Inferior parietal cortex (tissue), 1 donor: ENCODE results near the gene KLHL20.
A peak's percentile ranks its signal among the peaks of the same experiment; 100 is the strongest.
"Not testable (repeated sequence)": the region's sequence is repeated elsewhere in the genome, so short reads cannot be mapped to it uniquely, and the experiment has no call there.

Source experiments
- DNase-seq: peaks from one replicate; pipeline ENCODE4 v3.0.0-alpha.2; 2016; ENCODE audit errors: extremely low spot score

The KLHL20 gene, protein sequence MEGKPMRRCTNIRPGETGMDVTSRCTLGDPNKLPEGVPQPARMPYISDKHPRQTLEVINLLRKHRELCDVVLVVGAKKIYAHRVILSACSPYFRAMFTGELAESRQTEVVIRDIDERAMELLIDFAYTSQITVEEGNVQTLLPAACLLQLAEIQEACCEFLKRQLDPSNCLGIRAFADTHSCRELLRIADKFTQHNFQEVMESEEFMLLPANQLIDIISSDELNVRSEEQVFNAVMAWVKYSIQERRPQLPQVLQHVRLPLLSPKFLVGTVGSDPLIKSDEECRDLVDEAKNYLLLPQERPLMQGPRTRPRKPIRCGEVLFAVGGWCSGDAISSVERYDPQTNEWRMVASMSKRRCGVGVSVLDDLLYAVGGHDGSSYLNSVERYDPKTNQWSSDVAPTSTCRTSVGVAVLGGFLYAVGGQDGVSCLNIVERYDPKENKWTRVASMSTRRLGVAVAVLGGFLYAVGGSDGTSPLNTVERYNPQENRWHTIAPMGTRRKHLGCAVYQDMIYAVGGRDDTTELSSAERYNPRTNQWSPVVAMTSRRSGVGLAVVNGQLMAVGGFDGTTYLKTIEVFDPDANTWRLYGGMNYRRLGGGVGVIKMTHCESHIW

DNA sequence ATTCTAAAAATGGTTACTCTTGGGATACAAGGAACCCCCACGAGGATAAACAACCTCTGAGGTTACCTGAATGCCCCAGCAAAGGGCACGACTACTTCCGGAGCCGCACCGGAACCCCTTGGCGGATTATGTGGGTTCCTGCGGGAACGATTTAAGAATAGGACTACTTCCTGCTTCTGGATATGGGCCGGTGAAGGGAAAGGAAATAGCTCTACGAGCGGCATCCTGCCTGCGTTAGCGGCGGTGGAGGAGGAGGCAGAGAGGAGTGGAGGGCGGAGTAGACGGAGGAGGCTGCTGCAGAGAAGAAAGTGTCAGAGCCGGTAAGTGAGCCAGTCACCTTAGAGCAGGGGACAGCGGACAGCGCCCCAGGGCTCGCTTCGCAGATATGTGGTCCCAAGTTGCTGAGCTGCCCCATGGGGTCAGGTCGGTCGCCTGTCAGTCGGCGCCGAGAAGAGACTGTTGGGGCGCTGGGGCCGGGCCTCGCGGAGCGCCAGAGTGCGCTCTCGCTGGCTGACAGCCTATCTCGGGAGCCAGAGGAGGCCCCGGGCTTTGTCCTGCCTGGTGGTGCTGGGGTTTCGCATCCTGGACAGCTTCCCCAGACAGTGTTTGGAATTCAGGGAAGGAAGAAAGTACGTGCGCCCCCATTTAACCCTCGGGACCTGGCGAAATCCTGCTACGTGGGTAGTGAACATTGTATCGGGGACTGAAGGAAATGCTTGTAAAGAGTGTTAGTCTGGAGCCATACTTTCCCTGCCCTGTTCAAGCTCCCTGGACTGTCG is at the start of gene KLHL20:
Gene KLHL20, plus strand, starts transcription at position 223 of the 779 bp plus-strand sequence. CDS start 1,063 bp downstream, outside the sequence.
- peak; percentile 94 for DNase-seq

DNA sequence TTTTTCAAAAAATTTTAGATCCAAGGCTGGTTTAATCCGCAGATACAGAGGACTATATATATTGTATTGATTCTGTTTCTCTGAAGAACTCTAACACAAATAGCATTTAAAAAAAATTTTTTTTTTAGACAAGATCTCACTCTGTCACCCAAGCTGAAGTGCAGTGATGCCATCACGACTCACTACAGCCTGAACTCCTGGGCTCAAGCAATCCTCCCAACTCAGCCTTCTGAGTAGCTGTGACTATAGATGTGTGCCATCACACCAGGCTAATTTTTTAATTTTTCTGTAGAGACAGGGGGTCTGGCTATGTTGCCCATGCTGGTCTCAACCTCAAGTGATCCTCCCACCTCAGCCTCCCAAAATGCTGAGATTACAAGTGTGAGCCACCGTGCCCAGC is 48.1 kb upstream of the KLHL20 start:
- DNase-seq, result no peak

DNA sequence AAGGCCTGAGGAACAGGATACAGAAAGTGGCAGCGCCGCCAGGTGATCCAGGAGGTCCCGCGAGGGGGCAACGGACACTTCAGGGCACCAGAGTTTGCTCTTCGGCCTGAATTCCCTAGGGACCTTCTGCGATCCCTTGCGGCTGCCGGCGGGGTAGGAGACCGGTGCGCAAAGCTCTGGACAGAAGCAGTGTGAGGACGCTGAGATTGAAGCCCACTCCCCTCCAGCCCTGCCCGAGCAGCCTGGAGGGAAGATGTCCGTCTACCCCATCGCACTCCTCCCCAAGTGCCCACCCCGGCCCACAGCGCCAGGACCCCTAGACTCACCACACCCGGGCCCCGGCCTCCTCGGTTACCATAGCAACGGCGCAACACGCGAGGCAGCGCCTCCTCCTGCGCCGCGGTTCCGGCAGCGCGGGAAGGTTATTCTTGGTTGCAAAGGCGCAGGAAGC is 45.3 kb upstream of the KLHL20 start, which contains the start of gene ANKRD45:
Gene ANKRD45, minus strand, starts transcription at position 361 of the 451 bp plus-strand sequence. CDS start 10,433 bp downstream, outside the sequence.
- no peak for DNase-seq

DNA sequence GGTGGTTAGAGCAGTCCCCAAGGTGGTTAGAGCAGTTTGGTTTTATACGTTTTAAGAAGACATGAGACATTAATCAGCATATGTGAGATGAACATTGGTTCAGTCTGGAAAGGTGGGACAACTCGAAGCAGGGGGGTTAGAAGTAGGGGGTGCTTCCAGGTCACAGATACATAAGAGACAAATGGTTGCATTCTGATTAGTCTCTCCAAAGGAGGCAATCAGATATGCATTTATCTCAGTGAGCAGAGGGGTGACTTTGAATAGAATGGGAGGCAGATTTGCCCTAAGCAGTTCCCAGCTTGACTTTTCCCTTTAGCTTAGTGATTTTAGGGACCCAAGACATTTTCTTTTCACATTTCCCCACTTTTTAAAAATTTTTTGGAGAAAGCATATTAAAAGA is 40.3 kb upstream of the KLHL20 start:
- DNase-seq, result not testable (repeated sequence)

DNA sequence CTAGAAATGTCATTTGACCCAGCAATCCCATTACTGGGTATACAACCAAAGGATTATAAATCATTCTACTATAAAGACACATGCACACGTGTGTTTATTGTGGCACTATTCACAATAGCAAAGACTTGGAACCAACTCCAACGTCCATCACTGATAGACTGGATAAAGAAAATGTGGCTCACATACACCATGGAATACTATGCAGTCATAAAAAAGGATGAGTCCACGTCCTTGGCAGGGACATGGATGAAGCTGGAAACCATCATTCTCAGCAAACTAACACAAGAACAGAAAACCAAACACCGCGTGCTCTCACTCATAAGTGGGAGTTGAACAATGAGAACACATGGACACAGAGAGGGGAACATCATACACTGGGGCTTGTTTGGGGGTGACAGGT is 34.6 kb upstream of the KLHL20 start:
- not testable (repeated sequence) for DNase-seq

DNA sequence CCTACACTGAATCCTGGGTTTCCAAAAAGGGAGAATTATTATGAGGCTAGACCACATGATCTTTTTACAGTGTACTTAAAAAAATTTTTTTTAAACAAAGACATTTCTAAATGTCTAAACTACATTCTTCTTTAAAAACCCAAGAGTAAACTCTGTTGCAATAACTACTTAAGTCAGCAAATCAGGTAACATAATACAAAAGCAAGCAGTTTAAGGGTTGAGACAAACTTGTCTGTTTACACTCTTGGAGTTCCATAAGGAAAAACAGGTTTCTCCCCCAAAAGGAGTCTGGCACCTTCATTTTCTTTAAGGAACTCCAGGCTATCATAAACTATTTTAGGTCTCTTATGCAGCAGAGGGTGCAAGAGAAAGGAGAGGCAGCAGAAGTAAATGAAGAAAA is 32.6 kb upstream of the KLHL20 start:
- no peak for DNase-seq

DNA sequence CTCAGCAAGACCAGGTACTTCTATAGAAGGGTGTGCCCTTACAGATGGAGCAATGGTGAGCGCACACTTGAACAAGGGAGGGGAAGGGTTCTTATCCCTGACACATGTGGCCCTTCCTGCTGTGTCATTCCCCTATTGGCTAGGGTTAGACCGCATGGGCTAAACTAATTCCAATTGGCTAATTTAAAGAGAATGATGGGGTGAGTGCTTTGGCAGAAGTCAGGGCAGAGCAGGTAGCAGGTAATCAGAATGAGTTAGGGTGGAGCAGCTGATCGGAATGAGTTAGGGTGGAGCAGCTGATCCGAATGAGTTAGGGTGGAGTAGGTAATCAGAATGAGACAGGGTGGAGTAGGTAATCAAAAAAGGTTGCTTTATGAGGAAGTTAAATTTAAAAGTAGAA is 30.9 kb upstream of the KLHL20 start:
- not testable (repeated sequence) for DNase-seq

DNA sequence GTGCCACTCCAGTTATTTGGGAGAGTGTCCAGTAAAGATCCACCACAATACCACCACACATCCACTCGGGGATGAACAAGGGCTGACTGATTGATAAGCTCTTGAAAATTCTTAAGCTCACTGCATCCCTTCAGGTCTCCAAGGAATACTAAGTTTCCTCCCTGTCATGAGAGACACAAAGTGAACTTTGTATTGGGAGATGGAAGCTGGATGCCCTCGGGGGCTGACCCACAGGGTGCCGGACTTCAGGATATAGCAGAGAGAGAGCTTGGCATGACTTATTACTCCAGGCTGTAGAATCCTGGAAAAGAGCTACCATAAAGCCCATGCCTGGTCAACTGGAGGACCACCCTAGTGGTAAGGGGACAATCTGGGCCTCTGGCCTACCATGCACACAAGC is 29.7 kb upstream of the KLHL20 start:
- DNase-seq, result not testable (repeated sequence)

DNA sequence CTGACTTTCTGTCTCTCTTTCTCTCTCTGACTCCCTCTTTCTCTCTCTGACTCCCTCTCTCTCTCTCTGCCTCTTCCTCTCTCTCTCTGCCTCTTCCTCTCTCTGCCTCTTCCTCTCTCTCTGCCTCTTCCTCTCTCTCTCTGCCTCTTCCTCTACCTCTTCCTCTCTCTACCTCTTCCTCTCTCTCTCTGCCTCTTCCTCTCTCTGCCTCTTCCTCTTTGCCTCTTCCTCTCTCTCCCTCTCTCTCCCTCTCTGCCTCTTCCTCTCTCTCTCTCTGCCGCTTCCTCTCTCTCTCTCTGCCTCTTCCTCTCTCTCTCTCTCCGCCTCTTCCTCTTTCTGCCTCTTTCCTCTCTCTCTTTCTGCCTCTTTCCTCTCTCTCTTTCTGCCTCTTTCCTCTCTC is 26.5 kb upstream of the KLHL20 start:
- DNase-seq, result no peak

DNA sequence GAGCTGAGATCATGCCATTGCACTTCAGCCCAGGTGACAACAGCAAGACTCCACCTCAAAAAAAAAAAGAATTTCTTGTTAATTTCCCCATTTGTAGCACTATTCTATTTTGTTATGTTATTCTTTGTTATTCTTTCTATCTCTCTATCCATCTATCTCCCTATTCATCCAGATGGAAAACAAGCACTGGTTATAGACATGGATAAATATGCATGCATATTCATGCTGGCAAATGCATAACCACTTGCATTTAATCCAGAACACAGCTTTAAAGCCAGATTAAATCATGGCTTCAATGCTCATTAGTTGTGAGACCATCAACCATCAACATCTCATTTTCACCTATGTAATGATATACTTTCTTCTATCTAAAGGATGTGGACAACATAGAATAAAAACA is 21.5 kb upstream of the KLHL20 start:
- no peak for DNase-seq

DNA sequence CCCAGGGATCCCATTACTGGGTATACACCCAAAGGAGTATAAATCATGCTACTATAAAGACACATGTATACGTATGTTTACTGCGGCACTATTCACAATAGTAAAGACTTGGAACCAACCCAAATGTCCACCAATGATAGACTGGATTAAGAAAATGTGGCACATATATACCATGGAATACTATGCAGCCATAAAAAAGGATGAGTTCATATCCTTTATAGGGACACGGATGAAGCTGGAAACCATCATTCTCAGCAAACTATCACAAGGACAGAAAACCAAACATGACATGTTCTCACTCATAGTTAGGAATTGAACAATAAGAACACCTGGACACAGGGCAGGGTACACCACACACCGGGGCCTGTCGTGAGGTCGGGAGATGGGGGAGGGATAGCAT is 13.5 kb upstream of the KLHL20 start:
- DNase-seq, result not testable (repeated sequence)

DNA sequence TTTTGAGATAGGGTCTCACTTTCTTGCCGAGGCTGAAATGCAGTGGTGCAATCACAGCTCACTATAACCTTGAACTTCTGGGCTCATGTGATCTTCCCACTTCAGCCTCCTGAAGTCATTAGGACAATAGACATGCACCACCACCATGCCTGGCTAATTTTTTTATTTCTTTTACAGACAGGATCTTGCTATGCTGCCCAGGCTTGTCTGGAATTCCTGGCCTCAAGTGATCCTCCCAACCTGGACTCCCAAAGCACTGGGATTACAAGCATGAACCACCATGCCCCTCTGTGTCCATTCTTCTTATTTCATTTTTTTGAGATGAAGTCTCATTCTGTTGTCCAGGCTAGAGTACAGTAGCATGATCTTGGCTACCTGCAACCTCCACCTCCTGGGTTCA is 12.0 kb upstream of the KLHL20 start:
- no peak for DNase-seq

DNA sequence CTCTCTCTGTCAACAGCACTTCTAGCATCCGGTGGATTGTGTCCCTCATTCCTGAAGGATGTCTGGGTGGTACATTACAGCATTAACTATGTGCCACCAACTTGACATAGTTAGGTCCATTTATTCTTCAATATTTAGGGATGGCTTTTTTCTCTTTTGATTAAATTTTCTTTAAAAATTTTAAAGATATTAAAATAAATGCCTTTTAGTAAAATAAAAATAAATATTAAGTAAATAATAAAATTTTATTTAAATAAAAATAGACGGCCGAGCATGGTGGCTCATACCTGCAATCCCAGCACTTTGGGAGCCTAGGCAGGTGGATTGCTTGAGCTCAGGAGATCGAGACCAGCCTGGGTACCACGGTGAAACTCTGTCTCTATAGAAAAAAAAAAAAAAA is 9.7 kb upstream of the KLHL20 start:
- no peak for DNase-seq

DNA sequence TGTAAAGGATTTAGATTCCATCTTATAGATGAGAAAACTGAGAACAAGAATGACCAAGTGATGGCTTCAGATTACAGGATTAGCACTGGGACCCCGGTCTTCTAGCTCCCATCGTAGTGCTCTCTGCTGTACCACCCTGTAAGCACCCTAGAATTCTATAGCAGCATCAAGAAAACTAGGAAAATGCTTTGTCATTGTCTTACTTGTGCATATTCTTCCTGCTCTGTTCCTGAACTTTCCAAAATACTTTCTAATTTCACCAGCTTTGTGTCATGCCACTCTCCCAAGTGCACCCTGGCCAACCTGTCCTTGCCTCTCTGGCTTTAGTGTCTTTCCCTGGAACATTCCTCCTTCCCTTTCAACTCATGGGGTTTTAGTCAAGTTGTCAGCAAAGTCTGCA is 6.0 kb upstream of the KLHL20 start:
- no peak for DNase-seq

DNA sequence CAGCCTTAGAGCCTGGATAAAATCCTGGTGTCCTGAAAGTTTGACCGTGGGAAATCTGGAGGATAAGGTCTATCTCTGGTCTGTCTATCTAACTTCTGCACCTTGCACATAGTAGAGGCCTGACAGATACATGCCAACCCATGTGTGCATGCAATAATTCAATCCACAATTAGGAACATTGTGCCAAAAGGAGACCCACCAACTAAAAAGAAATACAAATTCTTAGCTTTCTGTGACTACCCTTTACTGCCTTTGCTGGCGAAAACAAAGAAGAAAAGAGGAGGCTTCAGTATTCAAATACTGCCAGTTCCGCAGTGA is 381 bp upstream of the KLHL20 start:
- no peak for DNase-seq

DNA sequence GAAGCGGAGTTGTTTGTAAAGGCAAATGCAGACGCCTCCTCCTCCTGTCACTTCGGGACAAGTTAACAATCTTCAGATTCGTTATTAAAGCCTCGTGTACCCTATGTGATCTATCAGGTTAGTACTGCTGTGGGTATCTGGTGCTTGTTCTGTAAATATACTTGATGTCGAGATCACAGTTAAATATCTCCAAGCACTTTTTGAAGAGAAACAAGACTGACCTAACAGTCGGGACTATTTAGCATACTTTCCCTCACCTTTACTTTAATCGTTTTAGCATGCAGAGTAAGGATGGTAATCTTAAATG is 710 bp downstream of the KLHL20 start:
- DNase-seq, result no peak

DNA sequence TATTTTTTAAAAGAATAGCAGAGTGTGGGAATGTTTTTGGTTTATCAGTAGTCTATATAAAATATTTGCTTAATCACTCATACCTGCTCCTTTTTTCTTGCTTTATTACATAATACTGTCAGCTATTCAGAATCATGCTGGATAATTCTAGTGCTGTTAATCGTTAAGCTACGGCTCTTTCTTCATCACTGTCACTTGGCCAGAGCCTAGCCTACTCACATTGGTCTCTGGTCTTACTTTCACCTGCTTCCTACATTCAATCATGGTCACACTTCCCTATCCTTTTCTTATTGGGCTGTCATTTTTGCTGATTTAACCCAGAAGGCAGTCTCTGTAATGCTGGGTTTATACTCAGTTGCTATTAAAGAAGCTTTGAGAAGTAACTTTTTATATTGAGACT is 2.5 kb downstream of the KLHL20 start:
- DNase-seq, result no peak

DNA sequence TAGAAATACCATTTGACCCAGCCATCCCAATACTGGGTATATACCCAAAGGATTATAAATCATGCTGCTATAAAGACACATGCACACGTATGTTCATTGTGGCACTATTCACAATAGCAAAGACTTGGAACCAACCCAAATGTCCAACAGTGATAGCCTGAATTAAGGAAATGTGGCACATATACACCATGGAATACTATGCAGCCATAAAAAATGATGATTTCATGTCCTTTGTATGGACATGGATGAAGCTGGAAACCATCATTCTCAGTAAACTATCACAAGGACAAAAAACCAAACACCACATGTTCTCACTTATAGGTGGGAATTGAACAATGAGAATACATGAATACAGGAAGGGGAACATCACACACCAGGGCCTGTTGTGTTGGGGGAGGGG is 16.6 kb downstream of the KLHL20 start:
- DNase-seq, result not testable (repeated sequence)

DNA sequence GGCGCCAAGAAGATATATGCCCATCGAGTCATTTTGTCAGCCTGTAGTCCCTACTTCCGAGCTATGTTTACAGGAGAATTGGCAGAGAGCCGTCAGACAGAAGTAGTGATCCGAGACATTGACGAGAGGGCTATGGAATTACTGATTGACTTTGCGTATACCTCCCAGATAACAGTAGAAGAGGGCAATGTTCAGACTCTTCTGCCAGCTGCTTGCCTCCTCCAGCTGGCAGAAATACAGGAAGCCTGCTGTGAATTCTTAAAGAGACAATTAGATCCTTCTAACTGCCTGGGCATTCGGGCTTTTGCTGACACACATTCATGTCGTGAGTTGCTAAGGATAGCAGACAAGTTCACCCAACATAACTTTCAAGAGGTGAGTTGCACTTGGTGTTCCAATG is 19.1 kb downstream of the KLHL20 start:
- DNase-seq, result no peak

DNA sequence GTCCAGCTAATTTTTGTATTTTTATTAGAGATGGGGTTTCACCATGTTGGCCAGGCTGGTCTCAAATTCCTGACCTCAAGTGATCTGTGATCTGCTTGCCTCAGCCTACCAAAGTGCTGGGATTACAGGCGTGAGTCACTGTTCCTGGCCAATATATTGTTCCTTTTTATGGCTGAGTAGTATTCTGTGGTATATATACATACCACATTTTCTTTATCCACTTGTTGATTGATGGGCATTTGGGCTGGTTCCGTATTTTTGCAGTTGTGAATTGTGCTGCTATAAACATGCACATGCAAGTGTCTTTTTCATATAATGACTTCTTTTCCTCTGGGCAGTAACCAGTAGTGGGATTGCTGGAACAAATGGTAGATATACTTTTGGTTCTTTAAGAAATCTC is 21.3 kb downstream of the KLHL20 start:
- not testable (repeated sequence) for DNase-seq

DNA sequence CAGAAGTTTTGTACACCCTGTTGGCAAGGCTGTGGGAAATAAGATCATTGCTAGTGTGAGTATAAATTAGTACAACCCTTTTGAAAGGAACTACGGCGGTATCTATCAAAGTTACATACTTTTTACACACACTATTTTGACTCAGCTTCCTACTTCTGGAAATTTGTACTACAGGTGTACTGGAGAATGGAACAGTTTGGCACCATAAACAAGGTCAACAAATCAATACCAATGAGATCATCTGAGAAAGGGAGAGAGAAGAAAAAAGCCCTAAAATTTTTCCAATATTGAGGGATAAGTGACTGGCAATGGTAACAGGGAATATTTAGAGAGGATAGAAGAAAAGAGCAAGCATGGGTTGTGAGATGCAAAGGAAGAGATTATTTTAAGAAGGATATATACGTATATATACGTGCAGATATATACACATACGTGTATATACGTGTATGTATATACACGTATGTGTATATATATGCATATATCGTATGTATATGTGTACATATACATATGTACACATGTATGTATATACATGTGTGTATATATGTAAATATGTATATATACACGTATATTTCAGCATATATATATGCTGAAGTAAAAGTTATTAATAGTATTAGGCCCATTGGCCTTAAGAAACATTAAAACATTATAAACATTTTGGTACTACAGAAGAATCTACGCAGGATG is 27.6 kb downstream of the KLHL20 start:
- DNase-seq, result no peak

DNA sequence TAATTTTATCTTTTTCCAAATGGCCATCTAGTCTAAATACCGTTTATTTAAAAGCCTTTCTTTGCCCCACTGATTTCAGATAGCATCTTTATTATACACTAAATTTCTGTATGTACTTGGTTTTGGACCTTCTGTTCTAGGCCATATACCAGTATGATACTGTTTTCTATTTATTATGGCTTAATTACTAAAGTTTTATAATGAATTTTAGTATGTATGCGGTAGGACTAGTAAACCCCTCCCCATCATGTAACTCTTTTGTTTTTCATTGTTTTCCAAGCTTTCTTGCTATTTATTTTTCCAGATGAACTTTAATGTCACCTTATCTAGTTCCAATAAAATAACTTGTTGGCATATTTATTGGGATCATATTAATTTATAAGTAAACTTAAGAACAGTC is 29.9 kb downstream of the KLHL20 start:
- no peak for DNase-seq
